Endothelial cell of umbilical vein (primary cell): ENCODE results near the gene CAPN5. TPM values are rescaled to one million over a fixed set of nuclear protein-coding genes. Genes with fewer than 3 reads are reported as not detected.

ENCODE experiments used
- BruUV-seq: library from RNA; stranded (reverse); fragments of 400-500 nt; replicated peaks from 2 replicates; lab custom pipeline; 2021; lab: Mats Ljungman, UMichigan
- CTCF ChIA-PET: fragments of 300-600, 350-600 bp; sonication (Branson Sonifier 250); formaldehyde crosslinking; loops from one replicate; lab custom pipeline; 2021; ENCODE audit warnings: antibody characterized with exemption, inconsistent platforms; lab: Charles Lee
- POLR2A ChIA-PET: fragments of 300-600, 350-600 bp; sonication (Branson Sonifier 250); formaldehyde crosslinking; loops from one replicate; lab custom pipeline; 2021; ENCODE audit warnings: antibody characterized with exemption, inconsistent platforms; lab: Charles Lee
- DNase-seq: peaks from one replicate; pipeline ENCODE4 v3.0.0-alpha.2; 2011; ENCODE audit warnings: low read depth, low spot score
- FAIRE-seq: peaks from 2 replicates; lab custom pipeline; 2011; peaks lifted over from hg19 to GRCh38; lab: Jason Lieb, UNC
- H2AFZ ChIP-seq: 2 replicates; pipeline ENCODE4 v1.6.0; 2012; ENCODE audit warnings: low read depth, low read length, control low read depth, inconsistent platforms
- H3K27ac ChIP-seq: 2 replicates; pipeline ENCODE4 v1.5.1; 2011; ENCODE audit warnings: low read depth, mild to moderate bottlenecking, control low read depth, low read length, moderate library complexity; ENCODE audit not compliant: insufficient read depth
- H3K27me3 ChIP-seq, 2 experiments: 2 replicates each; pipeline versions ENCODE4 v1.6.0 to v1.6.1; 2011; ENCODE audit warnings: low read length in 2 of 2, mixed read lengths in 1 of 2; ENCODE audit not compliant: control insufficient read depth in 2 of 2, insufficient read depth in 2 of 2
- H3K36me3 ChIP-seq, 2 experiments: 2 replicates in 1 of 2; 3 replicates in 1 of 2; pipeline ENCODE4 v1.5.1; 2011; ENCODE audit warnings: low read length in 2 of 2, mild to moderate bottlenecking in 1 of 2, moderate library complexity in 1 of 2; ENCODE audit not compliant: control insufficient read depth in 2 of 2, insufficient read depth in 2 of 2; ENCODE audit errors: extremely low read depth in 1 of 2
- H3K4me1 ChIP-seq: 3 replicates; pipeline ENCODE4 v1.5.1; 2011; ENCODE audit warnings: mild to moderate bottlenecking, low read length; ENCODE audit not compliant: control insufficient read depth, insufficient read depth; ENCODE audit errors: extremely low read depth
- H3K4me2 ChIP-seq: 2 replicates; pipeline ENCODE4 v1.6.1; 2011; ENCODE audit warnings: low read length, control low read depth, mixed read lengths; ENCODE audit not compliant: insufficient read depth
- H3K4me3 ChIP-seq, 3 experiments: fragments of 200-600 bp in 1 of 3; sonication (generic), shearing (Covaris generic) in 1 of 3; replicated peaks in 1 of 3; 2 replicates each; pipeline ENCODE4 v1.5.1; 2011 to 2016; ENCODE audit warnings: control low read depth in 3 of 3, low read length in 3 of 3, mild to moderate bottlenecking in 2 of 3, inconsistent platforms in 1 of 3, low read depth in 1 of 3, moderate library complexity in 1 of 3; ENCODE audit not compliant: insufficient read depth in 1 of 3
- H3K79me2 ChIP-seq: 2 replicates; pipeline ENCODE4 v1.6.0; 2012; ENCODE audit warnings: low read length, inconsistent platforms; ENCODE audit not compliant: control insufficient read depth, insufficient read depth
- H3K9ac ChIP-seq: replicated peaks from 2 replicates; pipeline ENCODE3; 2011; ENCODE audit warnings: low read length, control low read depth; ENCODE audit not compliant: insufficient read depth; ENCODE audit errors: extremely low read depth
- H3K9me1 ChIP-seq: replicated peaks from 3 replicates; pipeline ENCODE4 v1.6.0; 2011; ENCODE audit warnings: mild to moderate bottlenecking, low read length; ENCODE audit not compliant: control insufficient read depth, insufficient read depth; ENCODE audit errors: extremely low read depth
- H3K9me3 ChIP-seq: replicated peaks from 2 replicates; pipeline ENCODE4 v1.5.1; 2012; ENCODE audit warnings: low read length, inconsistent platforms; ENCODE audit not compliant: control insufficient read depth, insufficient read depth
- H4K20me1 ChIP-seq: replicated peaks from 2 replicates; pipeline ENCODE3; 2011; ENCODE audit warnings: mild to moderate bottlenecking, low read length; ENCODE audit not compliant: control insufficient read depth, insufficient read depth; ENCODE audit errors: extremely low read depth
- CTCF ChIP-seq, 2 donors: IDR thresholded peaks; 1 replicate in 1 of 2; 2 replicates in 1 of 2; pipeline ENCODE4 v1.5.1; 2011; ENCODE audit warnings: low read length in 2 of 2, mild to moderate bottlenecking in 2 of 2, moderate library complexity in 2 of 2, control low read depth in 1 of 2, inconsistent platforms in 1 of 2, low read depth in 1 of 2; ENCODE audit not compliant: insufficient read depth in 1 of 2; ENCODE audit errors: extremely low read depth in 1 of 2
- EZH2 ChIP-seq: IDR thresholded peaks from 2 replicates; pipeline ENCODE4 v1.6.1; 2012; ENCODE audit warnings: borderline replicate concordance, low read depth, mild to moderate bottlenecking, moderate library complexity, low read length, inconsistent platforms; ENCODE audit not compliant: severe bottlenecking
- FOS ChIP-seq: IDR thresholded peaks from 2 replicates; pipeline ENCODE4 v1.6.1; 2011; ENCODE audit warnings: mild to moderate bottlenecking, low read length, moderate library complexity, borderline replicate concordance; ENCODE audit not compliant: insufficient read depth
- GATA2 ChIP-seq: IDR thresholded peaks from 2 replicates; pipeline ENCODE4 v1.7.0; 2011; ENCODE audit warnings: low read depth, mild to moderate bottlenecking, moderate library complexity, mixed read lengths, low read length; ENCODE audit not compliant: insufficient read length, insufficient read depth
- JUN ChIP-seq: IDR thresholded peaks from 2 replicates; pipeline ENCODE4 v1.6.1; 2011; ENCODE audit warnings: borderline replicate concordance, low read depth; ENCODE audit not compliant: insufficient read length, insufficient read depth
- MAX ChIP-seq: IDR thresholded peaks from 2 replicates; pipeline ENCODE4 v1.6.1; 2011; ENCODE audit not compliant: insufficient read depth, insufficient read length
- MYC ChIP-seq: IDR thresholded peaks from one replicate; pipeline ENCODE4 v1.6.1; 2011; ENCODE audit warnings: mild to moderate bottlenecking, low read depth, low read length
- POLR2A ChIP-seq: IDR thresholded peaks from 2 replicates; pipeline ENCODE4 v1.6.1; 2012; ENCODE audit warnings: low read depth, mild to moderate bottlenecking, control low read depth, low read length
- POLR2AphosphoS5 ChIP-seq: IDR thresholded peaks from 2 replicates; pipeline ENCODE4 v1.6.1; 2012; ENCODE audit warnings: low read depth, mild to moderate bottlenecking, control low read depth, low read length, moderate library complexity; ENCODE audit not compliant: insufficient read depth
- dilution Hi-C: fragments of 300-500 bp; cut with MboI; formaldehyde crosslinking; loops from one replicate; pipeline ENCODE4 v1.15.0; 2019; ENCODE audit warnings: low sequenced_read_pairs; ENCODE audit not compliant: extremely low pct_ligation_motif_present
- intact Hi-C: fragments of 100-400 bp; cut with micrococcal nuclease; formaldehyde crosslinking; loops from one replicate; pipeline ENCODE4 v1.10.0; 2022
- polyA plus RNA-seq, 4 experiments: library from polyadenylated mRNA; depleted of rRNA in 3 of 4; stranded (reverse) in 3 of 4; unstranded in 1 of 4; fragments of >200 nt; gene quantifications; 2 replicates each; pipeline versions ENCODE4 v1.2.1 to v1.2.3, GENCODE V29; 2011 to 2012; ENCODE audit warnings: missing spikeins in 1 of 4
- total RNA-seq: library from RNA; stranded (reverse); gene quantifications from 2 replicates; pipeline ENCODE4 v1.2.3, GENCODE V29; 2021

The CAPN5 gene
- total and polyA plus RNA-seq, 2 donors (not counting 3 experiments of a cell fraction or from before 2014, with no cell fraction given) = 15.0 to 17.0 TPM

- no peak for FAIRE-seq
- peaks cover 5% of the 10 kb centered on the region for H3K4me1 ChIP-seq
- H3K79me2 ChIP-seq = no peaks in the 10 kb centered on the region
- H4K20me1 ChIP-seq = no peaks in the 10 kb centered on the region
- H3K9me1 ChIP-seq = no peaks in the 10 kb centered on the region
- POLR2A ChIA-PET = no interaction called here
- BruUV-seq = no TSS peak
- H3K27me3 ChIP-seq = peaks cover 4 to 10% of the 10 kb centered on the region in 2 experiments
- no peak overlapping the region for H3K9ac ChIP-seq
- no peaks in the 10 kb centered on the region for H3K9me3 ChIP-seq
- H3K36me3 ChIP-seq = no peaks in the 10 kb centered on the region
- H3K27ac ChIP-seq = no peak overlapping the region
- no peak overlapping the region for H3K4me2 ChIP-seq
- no peak for DNase-seq
- intact Hi-C loops (no loop called here), dilution Hi-C loops (no loop called here)
- TF ChIP-seq POLR2A (no peak), MYC (no peak), POLR2AphosphoS5 (no peak), EZH2 (no peak), GATA2 (no peak), FOS (no peak), CTCF (IDR thresholded peaks at IDR 0.05; ENCODE audit: extremely low read depth in 1 of 2, insufficient read depth in 1 of 2, low read depth in 1 of 2, low read length in 2 of 2) (no peak), MAX (no peak), JUN (no peak)
- H3K4me3 ChIP-seq = no peak overlapping the region
- CTCF ChIA-PET = interaction anchor here (1.1 to 2.8 kb wide), 9 partner anchors 16 to 139 kb away, joined by 3 to 316 read pairs (median 30); partner anchors contain the start of genes CAPN5 and OMP
- H2AFZ ChIP-seq = no peak overlapping the region
These were observed 17.7 kb upstream of the CAPN5 start for GRCh38 chr11:77049026-77049425.
